HepG2 (cell line): ENCODE data around the gene UGGT1. TPM values are rescaled to one million over a fixed set of nuclear protein-coding genes. Genes with fewer than 3 reads are reported as not detected.

Experiments
- ADNP ChIP-seq: sonication (generic); formaldehyde crosslinking; IDR thresholded peaks from 2 replicates; pipeline ENCODE4 v1.4.0; 2020; ENCODE audit warnings: missing genetic modification reagents
- BATF2 ChIP-seq: sonication (generic); formaldehyde crosslinking; IDR thresholded peaks from 2 replicates; pipeline ENCODE4 v1.8.0; 2022; ENCODE audit warnings: mild to moderate bottlenecking, missing genetic modification reagents, moderate library complexity
- BCLAF1 ChIP-seq: fragments of 450-650 bp; IDR thresholded peaks from 2 replicates; pipeline ENCODE4 v1.6.1; 2017; ENCODE audit warnings: mild to moderate bottlenecking
- CEBPB ChIP-seq: IDR thresholded peaks from 2 replicates; pipeline ENCODE4 v1.6.1; 2011; ENCODE audit warnings: low read depth, low read length, improper control_type of control experiment, borderline replicate concordance
- DMAP1 ChIP-seq: IDR thresholded peaks from 2 replicates; pipeline ENCODE4 v1.6.1; 2016
- EZH2 ChIP-seq: conservative IDR thresholded peaks from 2 replicates; pipeline ENCODE4 v1.6.1; 2012; ENCODE audit warnings: mild to moderate bottlenecking, low read depth, low read length, moderate library complexity
- FLYWCH1 ChIP-seq: sonication (generic); formaldehyde crosslinking; IDR thresholded peaks from 2 replicates; pipeline ENCODE4 v1.8.1; 2023; ENCODE audit warnings: mild to moderate bottlenecking, missing genetic modification reagents
- HOXA7 ChIP-seq: sonication (generic); formaldehyde crosslinking; IDR thresholded peaks from 2 replicates; pipeline ENCODE4 v1.8.1; 2022; ENCODE audit warnings: mild to moderate bottlenecking, missing genetic modification reagents, moderate library complexity
- KDM1A ChIP-seq: IDR thresholded peaks from 2 replicates; pipeline ENCODE4 v1.6.1; 2016; ENCODE audit warnings: missing compliant biosample characterization
- MBD4 ChIP-seq: IDR thresholded peaks from 2 replicates; pipeline ENCODE4 v1.6.1; 2012; ENCODE audit warnings: low read length, inconsistent platforms, borderline replicate concordance
- MYPOP ChIP-seq: sonication (generic); formaldehyde crosslinking; IDR thresholded peaks from 2 replicates; pipeline ENCODE4 v1.8.1; 2023; ENCODE audit warnings: mild to moderate bottlenecking, moderate library complexity, missing genetic modification reagents
- NFE2L2 ChIP-seq: fragments of 150-350 bp; IDR thresholded peaks from 2 replicates; pipeline ENCODE4 v1.6.1; 2014; ENCODE audit warnings: low read length
- NR2F6 ChIP-seq, 2 experiments: IDR thresholded peaks; 2 replicates each; pipeline ENCODE4 v1.6.1; 2016; ENCODE audit warnings: antibody characterized with exemption in 1 of 2, mild to moderate bottlenecking in 1 of 2
- PAWR ChIP-seq: sonication (generic); formaldehyde crosslinking; IDR thresholded peaks from 2 replicates; pipeline ENCODE4 v1.4.0; 2020; ENCODE audit warnings: missing genetic modification reagents, mild to moderate bottlenecking, borderline replicate concordance
- POGZ ChIP-seq: sonication (generic); formaldehyde crosslinking; IDR thresholded peaks from 2 replicates; pipeline ENCODE4 v1.4.0; 2020; ENCODE audit warnings: mild to moderate bottlenecking, missing genetic modification reagents
- ZBTB44 ChIP-seq: sonication (generic); formaldehyde crosslinking; IDR thresholded peaks from 2 replicates; pipeline ENCODE4 v1.4.0; 2020; ENCODE audit warnings: missing genetic modification reagents
- ZC3H4 ChIP-seq: sonication (generic); formaldehyde crosslinking; IDR thresholded peaks from 2 replicates; pipeline ENCODE4 v1.4.0; 2020; ENCODE audit warnings: missing genetic modification reagents, borderline replicate concordance
- ZNF24 ChIP-seq: fragments of 450-650 bp; IDR thresholded peaks from 2 replicates; pipeline ENCODE4 v1.6.1; 2017; ENCODE audit warnings: antibody characterized with exemption, mild to moderate bottlenecking
- ZNF260 ChIP-seq: sonication (generic); formaldehyde crosslinking; IDR thresholded peaks from 2 replicates; pipeline ENCODE4 v1.4.0; 2020; ENCODE audit warnings: missing genetic modification reagents, low read depth, mild to moderate bottlenecking, borderline replicate concordance
- ZNF556 ChIP-seq: sonication (generic); formaldehyde crosslinking; IDR thresholded peaks from 2 replicates; pipeline ENCODE4 v1.4.0; 2020; ENCODE audit warnings: mild to moderate bottlenecking, missing genetic modification reagents, borderline replicate concordance
- ZNF567 ChIP-seq: sonication (generic); formaldehyde crosslinking; IDR thresholded peaks from 2 replicates; pipeline ENCODE4 v1.8.1; 2023; ENCODE audit warnings: mild to moderate bottlenecking, missing genetic modification reagents, borderline replicate concordance
- ZNF709 ChIP-seq: sonication (generic); formaldehyde crosslinking; IDR thresholded peaks from 2 replicates; pipeline ENCODE4 v1.5.0; 2020; ENCODE audit warnings: mild to moderate bottlenecking, missing genetic modification reagents
- polyA plus RNA-seq, 8 experiments: library from polyadenylated mRNA; depleted of rRNA in 3 of 8; stranded (reverse) in 7 of 8; unstranded in 1 of 8; fragments of >200 nt; fragmentation: Illumina TruSeq in 4 of 8; extraction: Trizol in 4 of 8; gene quantifications; 2 replicates each; pipeline versions ENCODE4 v1.2.1 to v1.2.3, GENCODE V29; 2011 to 2016; ENCODE audit warnings: low read depth in 4 of 8, missing spikeins in 1 of 8, mixed read lengths in 1 of 8; ENCODE audit not compliant: insufficient read depth in 1 of 8
- total RNA-seq, 5 experiments: library from RNA; depleted of rRNA; stranded (reverse); fragments of >200 nt; fragmentation: Illumina TruSeq; extraction: Trizol; gene quantifications; 2 replicates each; pipeline ENCODE4 v1.2.3, GENCODE V29; 2016; ENCODE audit warnings: low read depth in 1 of 5

UGGT1 gene
- total and polyA plus RNA-seq, 2 of the 13 experiments (the other 11 are each of a cell fraction or from before 2014, with no cell fraction given): 35.8 to 83.2 TPM

- TF ChIP-seq BCLAF1 (no peak), ADNP (CRISPR knock-in tag) (no peak), BATF2 (peak; percentile 74; the same call in 1 of the 2 replicates), ZC3H4 (CRISPR knock-in tag) (no peak), ZBTB44 (no peak), NFE2L2 (no peak), CEBPB (no peak), DMAP1 (CRISPR knock-in tag) (peak; percentile 98), ZNF709 (CRISPR knock-in tag) (peak; percentile 97; the same call in 1 of the 2 replicates), MBD4 (no peak), ZNF556 (CRISPR knock-in tag) (peak; percentile 97; the same call in 1 of the 2 replicates), MYPOP (CRISPR knock-in tag) (peak; percentile 97), NR2F6 (IDR thresholded peaks at IDR 0.05) (peak; percentile 44), NR2F6 (CRISPR knock-in tag; IDR thresholded peaks at IDR 0.05) (peak; percentile 87), HOXA7 (CRISPR knock-in tag) (no peak), EZH2 (no peak), POGZ (peak; percentile 98), FLYWCH1 (peak; percentile 71; the same call in 1 of the 2 replicates), ZNF567 (CRISPR knock-in tag) (peak; percentile 99), KDM1A (no peak), ZNF24 (no peak), PAWR (CRISPR knock-in tag) (no peak), ZNF260 (CRISPR knock-in tag) (0 out of 2 replicates have a peak, but pooled peaks have one; percentile 74)
Observed at GRCh38 chr2:128090945-128091725, at the start of gene UGGT1 (continued).
